Loucy (cell line): ENCODE data around the gene SPZ1.
A peak's percentile ranks its signal among the peaks of the same experiment; 100 is the strongest.
"Not testable (repeated sequence)": the region's sequence is repeated elsewhere in the genome, so short reads cannot be mapped to it uniquely, and the experiment has no call there.

ENCODE experiments used
- H2AFZ ChIP-seq: fragments of 200-600 bp; sonication (generic); 2 replicates; pipeline ENCODE4 v1.6.0; 2016; ENCODE audit warnings: antibody characterized with exemption, mild to moderate bottlenecking, low read length, moderate library complexity
- H3F3A ChIP-seq: fragments of 200-600 bp; 2 replicates; pipeline ENCODE4 v1.6.0; 2016; ENCODE audit warnings: antibody characterized with exemption, low read depth, mild to moderate bottlenecking
- H3K27me3 ChIP-seq: fragments of 200-600 bp; sonication (generic); 2 replicates; pipeline ENCODE4 v1.6.1; 2014; ENCODE audit warnings: low read length, mild to moderate bottlenecking; ENCODE audit not compliant: insufficient read depth, poor library complexity, severe bottlenecking
- H3K36me3 ChIP-seq: fragments of 200-600 bp; sonication (generic); 2 replicates; pipeline ENCODE4 v1.6.1; 2016; ENCODE audit warnings: low read length; ENCODE audit not compliant: insufficient read depth
- H3K4me1 ChIP-seq: fragments of 200-600 bp; sonication (generic); 2 replicates; pipeline ENCODE4 v1.5.1; 2014; ENCODE audit warnings: low read length, mild to moderate bottlenecking; ENCODE audit not compliant: insufficient read depth, poor library complexity, severe bottlenecking
- H3K4me2 ChIP-seq: fragments of 200-600 bp; sonication (generic); 2 replicates; pipeline ENCODE4 v1.6.0; 2014; ENCODE audit warnings: antibody characterized with exemption, low read length, low read depth, mild to moderate bottlenecking; ENCODE audit not compliant: poor library complexity, severe bottlenecking
- H3K4me3 ChIP-seq: fragments of 200-600 bp; sonication (generic); 2 replicates; pipeline ENCODE4 v1.5.1; 2014; ENCODE audit warnings: low read length, mild to moderate bottlenecking, mixed read lengths; ENCODE audit not compliant: poor library complexity, severe bottlenecking
- H3K79me2 ChIP-seq: fragments of 200-600 bp; sonication (generic); 2 replicates; pipeline ENCODE4 v1.6.1; 2014; ENCODE audit warnings: low read length; ENCODE audit not compliant: insufficient read depth
- H3K9ac ChIP-seq: fragments of 200-600 bp; sonication (generic); 2 replicates; pipeline ENCODE4 v1.6.0; 2014; ENCODE audit warnings: mild to moderate bottlenecking, low read depth, low read length, moderate library complexity; ENCODE audit not compliant: poor library complexity, severe bottlenecking
- H3K9me2 ChIP-seq: fragments of 200-600 bp; sonication (generic); replicated peaks from 2 replicates; pipeline ENCODE4 v1.6.1; 2016; ENCODE audit warnings: low read depth, low read length, mixed read lengths
- H3K9me3 ChIP-seq: fragments of 200-600 bp; sonication (generic); 2 replicates; pipeline ENCODE4 v1.6.1; 2014; ENCODE audit warnings: mild to moderate bottlenecking, antibody characterized with exemption, low read length, low read depth; ENCODE audit not compliant: insufficient read depth
- H4K20me1 ChIP-seq: fragments of 200-600 bp; sonication (generic); 2 replicates; pipeline ENCODE4 v1.6.0; 2014; ENCODE audit warnings: antibody characterized with exemption, low read length, mild to moderate bottlenecking; ENCODE audit not compliant: insufficient read depth, poor library complexity, severe bottlenecking
- EZH2phosphoT487 ChIP-seq: fragments of 200-600 bp; IDR thresholded peaks from 2 replicates; pipeline ENCODE4 v1.6.1; 2018; ENCODE audit warnings: antibody characterized with exemption, mild to moderate bottlenecking, moderate library complexity, borderline replicate concordance
- TF ChIP-seq, protein P1 (sequence below): fragments of 200-600 bp; sonication (generic); conservative IDR thresholded peaks from 2 replicates; pipeline ENCODE4 v1.5.1; 2014; ENCODE audit warnings: mild to moderate bottlenecking, antibody characterized with exemption, low read length

Gene SPZ1, protein sequence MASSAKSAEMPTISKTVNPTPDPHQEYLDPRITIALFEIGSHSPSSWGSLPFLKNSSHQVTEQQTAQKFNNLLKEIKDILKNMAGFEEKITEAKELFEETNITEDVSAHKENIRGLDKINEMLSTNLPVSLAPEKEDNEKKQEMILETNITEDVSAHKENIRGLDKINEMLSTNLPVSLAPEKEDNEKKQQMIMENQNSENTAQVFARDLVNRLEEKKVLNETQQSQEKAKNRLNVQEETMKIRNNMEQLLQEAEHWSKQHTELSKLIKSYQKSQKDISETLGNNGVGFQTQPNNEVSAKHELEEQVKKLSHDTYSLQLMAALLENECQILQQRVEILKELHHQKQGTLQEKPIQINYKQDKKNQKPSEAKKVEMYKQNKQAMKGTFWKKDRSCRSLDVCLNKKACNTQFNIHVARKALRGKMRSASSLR

DNA sequence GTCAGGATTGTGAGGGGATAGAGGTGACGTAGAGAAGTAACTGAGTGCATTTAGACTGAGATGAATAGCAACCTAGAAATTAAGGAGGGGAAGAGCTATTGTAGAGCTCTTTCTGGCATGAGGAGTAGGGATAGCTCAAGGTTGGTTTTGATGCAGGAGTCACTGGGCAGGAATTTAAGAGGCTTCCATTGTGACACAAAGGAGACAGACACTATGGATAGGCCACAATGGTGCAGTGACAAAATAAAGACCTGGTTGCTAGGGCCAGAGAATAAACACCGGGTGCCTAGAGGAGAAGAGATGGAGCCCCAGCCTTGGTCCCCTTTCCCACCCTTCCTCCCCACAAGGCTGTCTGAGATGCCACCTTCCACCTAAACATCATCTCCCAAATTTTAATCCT lies at the start of gene SPZ1:
SPZ1 (plus strand) TSS at position 301 of the 400 bp plus-strand sequence. CDS start 214 bp downstream, outside the sequence.
- TF ChIP-seq, protein P1, sequence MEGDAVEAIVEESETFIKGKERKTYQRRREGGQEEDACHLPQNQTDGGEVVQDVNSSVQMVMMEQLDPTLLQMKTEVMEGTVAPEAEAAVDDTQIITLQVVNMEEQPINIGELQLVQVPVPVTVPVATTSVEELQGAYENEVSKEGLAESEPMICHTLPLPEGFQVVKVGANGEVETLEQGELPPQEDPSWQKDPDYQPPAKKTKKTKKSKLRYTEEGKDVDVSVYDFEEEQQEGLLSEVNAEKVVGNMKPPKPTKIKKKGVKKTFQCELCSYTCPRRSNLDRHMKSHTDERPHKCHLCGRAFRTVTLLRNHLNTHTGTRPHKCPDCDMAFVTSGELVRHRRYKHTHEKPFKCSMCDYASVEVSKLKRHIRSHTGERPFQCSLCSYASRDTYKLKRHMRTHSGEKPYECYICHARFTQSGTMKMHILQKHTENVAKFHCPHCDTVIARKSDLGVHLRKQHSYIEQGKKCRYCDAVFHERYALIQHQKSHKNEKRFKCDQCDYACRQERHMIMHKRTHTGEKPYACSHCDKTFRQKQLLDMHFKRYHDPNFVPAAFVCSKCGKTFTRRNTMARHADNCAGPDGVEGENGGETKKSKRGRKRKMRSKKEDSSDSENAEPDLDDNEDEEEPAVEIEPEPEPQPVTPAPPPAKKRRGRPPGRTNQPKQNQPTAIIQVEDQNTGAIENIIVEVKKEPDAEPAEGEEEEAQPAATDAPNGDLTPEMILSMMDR: no peak
- TF ChIP-seq EZH2phosphoT487: no peak
- no peaks in the 10 kb centered on the region for H3F3A ChIP-seq
- H3K4me1 ChIP-seq: no peaks in the 10 kb centered on the region
- H3K9ac ChIP-seq: no peak within 1 kb of the TSS
- no peaks in the 10 kb centered on the region for H3K9me2 ChIP-seq
- no peak within 1 kb of the TSS for H3K4me2 ChIP-seq
- H3K4me3 ChIP-seq: no peak within 1 kb of the TSS
- no peaks in the 10 kb centered on the region for H3K36me3 ChIP-seq
- H4K20me1 ChIP-seq: no peaks in the 10 kb centered on the region
- H3K79me2 ChIP-seq: no peaks in the 10 kb centered on the region
- no peak within 1 kb of the TSS for H2AFZ ChIP-seq
- H3K27me3 ChIP-seq: no peaks in the 10 kb centered on the region
- no peaks in the 10 kb centered on the region for H3K9me3 ChIP-seq

DNA sequence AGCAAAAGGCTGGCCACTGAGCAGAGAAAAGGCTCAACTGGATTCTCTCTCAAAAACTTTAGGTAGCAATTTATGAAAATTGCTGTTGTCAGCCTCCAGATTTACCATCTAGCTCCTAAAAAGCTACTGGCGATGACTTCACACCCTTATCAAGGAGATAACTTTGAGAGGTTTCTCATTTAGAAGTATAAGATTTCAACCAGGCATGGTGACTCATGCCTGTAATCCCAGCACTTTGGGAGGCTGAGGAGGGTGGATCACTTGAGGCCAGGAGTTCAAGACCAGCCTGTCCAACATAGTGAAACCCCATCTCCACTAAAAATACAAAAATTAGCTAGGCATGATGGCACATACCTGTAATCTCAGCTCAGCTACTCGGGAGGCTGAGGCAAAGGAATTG lies 49.3 kb upstream of the SPZ1 start:
- H3K9me3 ChIP-seq, H3K9ac ChIP-seq, H3K79me2 ChIP-seq, H3K9me2 ChIP-seq, H3K4me2 ChIP-seq, H3F3A ChIP-seq, H3K4me3 ChIP-seq, H3K36me3 ChIP-seq, H3K27me3 ChIP-seq, H4K20me1 ChIP-seq: not testable (repeated sequence)
- peaks cover 23% of the 10 kb centered on the region for H3K4me1 ChIP-seq
- H2AFZ ChIP-seq: peak overlapping the region; percentile 78

DNA sequence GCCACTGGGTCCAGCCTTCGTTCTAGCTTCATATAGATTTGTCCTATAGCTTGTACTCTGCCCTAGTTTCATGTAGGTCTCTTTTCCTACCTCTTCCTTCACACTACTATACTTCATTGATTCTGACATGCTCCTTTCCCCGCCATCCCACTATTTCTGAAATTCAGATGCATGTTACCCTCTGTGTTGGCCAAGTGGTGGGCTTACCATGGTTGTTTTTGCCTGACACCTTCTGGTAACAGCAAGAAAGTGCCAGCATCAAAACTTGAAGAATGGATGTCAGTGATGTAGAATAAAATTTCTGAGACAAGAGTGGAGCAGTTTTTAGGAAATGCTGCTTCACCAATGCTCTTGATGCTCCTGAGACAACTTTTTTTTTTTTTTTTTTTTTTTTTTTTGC lies 44.5 kb upstream of the SPZ1 start:
- Histone ChIP-seq H3K9me2 (no peaks in the 10 kb centered on the region), H3K9ac (peak overlapping the region; percentile 48), H3K4me3 (no peak overlapping the region), H3K9me3 (no peaks in the 10 kb centered on the region), H3K4me1 (peaks cover 5% of the 10 kb centered on the region), H3K79me2 (no peaks in the 10 kb centered on the region), H3F3A (no peaks in the 10 kb centered on the region), H4K20me1 (no peaks in the 10 kb centered on the region), H3K27me3 (no peaks in the 10 kb centered on the region), H3K4me2 (no peak overlapping the region), H3K36me3 (no peaks in the 10 kb centered on the region), H2AFZ (no peak overlapping the region)
- TF ChIP-seq EZH2phosphoT487: no peak
- TF ChIP-seq, protein P1: peak; percentile 94

DNA sequence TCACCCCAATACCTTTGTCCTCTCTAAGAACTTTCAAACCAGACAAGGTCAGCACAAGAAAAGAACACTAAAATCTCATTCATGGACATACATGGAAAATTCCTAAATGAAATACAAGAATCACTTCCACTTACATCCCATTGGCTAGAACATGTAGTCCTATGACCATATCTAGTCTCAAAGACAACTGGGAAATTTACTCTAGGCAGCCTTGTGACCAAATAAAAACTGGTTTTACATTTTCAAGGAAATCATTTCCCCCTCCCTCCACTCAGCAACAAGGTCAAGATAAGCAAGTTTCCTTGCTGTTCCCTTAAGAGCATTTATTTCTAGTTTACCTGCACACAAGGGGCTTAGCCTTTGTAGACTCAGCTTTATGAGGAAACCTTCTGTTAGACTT lies 43.6 kb upstream of the SPZ1 start:
- Histone ChIP-seq H3K9ac (no peak overlapping the region), H3K4me2 (no peak overlapping the region), H4K20me1 (no peaks in the 10 kb centered on the region), H3K79me2 (no peaks in the 10 kb centered on the region), H3K36me3 (no peaks in the 10 kb centered on the region), H3F3A (no peaks in the 10 kb centered on the region), H3K9me2 (no peaks in the 10 kb centered on the region), H3K4me3 (no peak overlapping the region), H3K4me1 (no peaks in the 10 kb centered on the region), H2AFZ (no peak overlapping the region), H3K9me3 (no peaks in the 10 kb centered on the region), H3K27me3 (no peaks in the 10 kb centered on the region)
- TF ChIP-seq, protein P1: no peak
- no peak for TF ChIP-seq EZH2phosphoT487
